ENCODE measurements around the gene SIT1.
"Not testable (repeated sequence)": the region's sequence is repeated elsewhere in the genome, so short reads cannot be mapped to it uniquely, and the experiment has no call there.

The SIT1 gene

GRCh38 chr9:35658137-35658967 is 7.6 kb upstream of the SIT1 start, which contains the start of gene CCDC107:
Gene CCDC107, plus strand, starts transcription at chr9:35658292. Its CDS starts 88 bp downstream, at chr9:35658380.
- DNase-seq: peak; percentile 94

GRCh38 chr9:35657546-35658136 is 6.9 kb upstream of the SIT1 start, which contains the start of gene RMRP:
Gene RMRP, minus strand, starts transcription at chr9:35658019.
- peak; percentile 99 for DNase-seq

- peak; percentile 60 for DNase-seq
These were observed 6.3 kb upstream of the SIT1 start for GRCh38 chr9:35656831-35657545.

- DNase-seq: peak; percentile 60
These were observed 5.6 kb upstream of the SIT1 start for GRCh38 chr9:35656348-35656747.

- DNase-seq: no peak
These were observed 2.9 kb upstream of the SIT1 start for GRCh38 chr9:35653611-35654010.

- no peak for DNase-seq
These were observed 2.1 kb upstream of the SIT1 start for GRCh38 chr9:35652829-35653209.

- peak; percentile 31 for DNase-seq
These were observed 1.5 kb upstream of the SIT1 start for GRCh38 chr9:35651956-35652828.

GRCh38 chr9:35649431-35650340 is 1.0 kb downstream of the SIT1 start:
- peak; percentile 58 for DNase-seq

- peak; percentile 96 for DNase-seq
These were observed 4.0 kb downstream of the SIT1 start for GRCh38 chr9:35646533-35647265.

GRCh38 chr9:35646153-35646532 is 4.6 kb downstream of the SIT1 start:
- peak; percentile 54 for DNase-seq

GRCh38 chr9:35645736-35646135 is 5.0 kb downstream of the SIT1 start:
- not testable (repeated sequence) for DNase-seq

- no peak for DNase-seq
These were observed 7.7 kb downstream of the SIT1 start for GRCh38 chr9:35643046-35643445.

- peak; percentile 55 for DNase-seq
These were observed 9.3 kb downstream of the SIT1 start for GRCh38 chr9:35641478-35641877.

GRCh38 chr9:35640431-35640830 is 10.3 kb downstream of the SIT1 start:
- not testable (repeated sequence) for DNase-seq

- no peak for DNase-seq
These were observed 11.1 kb downstream of the SIT1 start for GRCh38 chr9:35639631-35640030.

- DNase-seq: not testable (repeated sequence)
These were observed 11.5 kb downstream of the SIT1 start for GRCh38 chr9:35639225-35639624.

- DNase-seq: not testable (repeated sequence)
These were observed 12.0 kb downstream of the SIT1 start for GRCh38 chr9:35638751-35639150.

GRCh38 chr9:35637427-35637955 is 13.2 kb downstream of the SIT1 start:
- DNase-seq: not testable (repeated sequence)

GRCh38 chr9:35636877-35637246 is 13.9 kb downstream of the SIT1 start:
- not testable (repeated sequence) for DNase-seq

GRCh38 chr9:35636135-35636876 is 14.4 kb downstream of the SIT1 start:
- DNase-seq: no peak
